Body of pancreas (tissue), 4 donors: ENCODE results near the gene TBC1D22B.

Experiments
- POLR2A ChIP-seq, 3 donors: fragments of 450-650 bp; IDR thresholded peaks; one replicate each; pipeline ENCODE4 v1.6.1; 2016; ENCODE audit warnings: antibody characterized with exemption in 3 of 3, mild to moderate bottlenecking in 2 of 3
- TF ChIP-seq, protein P1 (sequence below), 7 experiments: fragments of 450-650 bp in 4 of 7; fragments of 200-600 bp in 3 of 7; sonication (generic) in 3 of 7; IDR thresholded peaks; one replicate each; pipeline ENCODE4 v1.5.1; 2016 to 2019; ENCODE audit warnings: antibody characterized with exemption in 7 of 7

DNA sequence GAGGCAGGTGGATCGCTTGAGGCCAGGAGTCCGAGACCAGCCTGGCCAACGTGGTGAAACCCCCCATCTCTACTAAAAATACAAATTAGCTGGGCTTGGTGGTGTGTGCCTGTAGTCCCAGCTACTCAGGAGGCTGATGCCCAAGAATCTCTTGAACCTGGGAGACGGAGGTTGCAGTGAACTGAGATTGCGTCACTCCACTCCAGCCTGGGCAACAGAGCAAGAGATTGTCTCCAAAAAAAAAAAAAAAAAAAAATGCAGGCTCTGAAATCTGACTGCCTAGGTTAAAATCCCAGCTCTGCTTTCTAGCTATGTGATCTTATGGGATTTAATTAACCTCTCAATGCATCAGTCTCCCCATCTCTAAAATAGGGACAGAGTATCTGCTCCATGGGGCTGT is 3.6 kb downstream of the TBC1D22B start:
- TF ChIP-seq, protein P1, sequence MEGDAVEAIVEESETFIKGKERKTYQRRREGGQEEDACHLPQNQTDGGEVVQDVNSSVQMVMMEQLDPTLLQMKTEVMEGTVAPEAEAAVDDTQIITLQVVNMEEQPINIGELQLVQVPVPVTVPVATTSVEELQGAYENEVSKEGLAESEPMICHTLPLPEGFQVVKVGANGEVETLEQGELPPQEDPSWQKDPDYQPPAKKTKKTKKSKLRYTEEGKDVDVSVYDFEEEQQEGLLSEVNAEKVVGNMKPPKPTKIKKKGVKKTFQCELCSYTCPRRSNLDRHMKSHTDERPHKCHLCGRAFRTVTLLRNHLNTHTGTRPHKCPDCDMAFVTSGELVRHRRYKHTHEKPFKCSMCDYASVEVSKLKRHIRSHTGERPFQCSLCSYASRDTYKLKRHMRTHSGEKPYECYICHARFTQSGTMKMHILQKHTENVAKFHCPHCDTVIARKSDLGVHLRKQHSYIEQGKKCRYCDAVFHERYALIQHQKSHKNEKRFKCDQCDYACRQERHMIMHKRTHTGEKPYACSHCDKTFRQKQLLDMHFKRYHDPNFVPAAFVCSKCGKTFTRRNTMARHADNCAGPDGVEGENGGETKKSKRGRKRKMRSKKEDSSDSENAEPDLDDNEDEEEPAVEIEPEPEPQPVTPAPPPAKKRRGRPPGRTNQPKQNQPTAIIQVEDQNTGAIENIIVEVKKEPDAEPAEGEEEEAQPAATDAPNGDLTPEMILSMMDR (IDR thresholded peaks at IDR 0.05), result no peak
- no peak for TF ChIP-seq POLR2A (IDR thresholded peaks at IDR 0.05)
